Right ventricle myocardium superior (tissue), 1 donor: ENCODE results near the gene ZBTB2. TPM values are rescaled to one million over a fixed set of nuclear protein-coding genes. Genes with fewer than 3 reads are reported as not detected.
"Not testable (repeated sequence)": the region's sequence is repeated elsewhere in the genome, so short reads cannot be mapped to it uniquely, and the experiment has no call there.

Experiments used
- ATAC-seq: fragments of 200-7000 bp; cut with Tn5 transposase; one replicate; pipeline ENCODE4 v1.9.1; 2020; ENCODE audit warnings: mild to moderate bottlenecking; ENCODE audit not compliant: poor library complexity
- DNase-seq: peaks from one replicate; pipeline ENCODE4 v3.0.0-alpha.2; 2020
- intact Hi-C: fragments of 100-400 bp; cut with DNase I; formaldehyde crosslinking; loops from one replicate; pipeline ENCODE4 v1.11.2; 2022
- total RNA-seq: library from RNA; stranded (reverse); fragmentation: NEBNext Ultra II Directional; extraction: Animal tissue kit (Norgen Biotek cat#: 25700); gene quantifications from one replicate; pipeline ENCODE4 v1.2.1, GENCODE V29; 2021
- donor health status: DM: no; HTN: yes; CAD: no; lungs with severe emphysema.

The ZBTB2 gene
- total RNA-seq, 1 donor from 2014 or later: 4.1 TPM

DNA sequence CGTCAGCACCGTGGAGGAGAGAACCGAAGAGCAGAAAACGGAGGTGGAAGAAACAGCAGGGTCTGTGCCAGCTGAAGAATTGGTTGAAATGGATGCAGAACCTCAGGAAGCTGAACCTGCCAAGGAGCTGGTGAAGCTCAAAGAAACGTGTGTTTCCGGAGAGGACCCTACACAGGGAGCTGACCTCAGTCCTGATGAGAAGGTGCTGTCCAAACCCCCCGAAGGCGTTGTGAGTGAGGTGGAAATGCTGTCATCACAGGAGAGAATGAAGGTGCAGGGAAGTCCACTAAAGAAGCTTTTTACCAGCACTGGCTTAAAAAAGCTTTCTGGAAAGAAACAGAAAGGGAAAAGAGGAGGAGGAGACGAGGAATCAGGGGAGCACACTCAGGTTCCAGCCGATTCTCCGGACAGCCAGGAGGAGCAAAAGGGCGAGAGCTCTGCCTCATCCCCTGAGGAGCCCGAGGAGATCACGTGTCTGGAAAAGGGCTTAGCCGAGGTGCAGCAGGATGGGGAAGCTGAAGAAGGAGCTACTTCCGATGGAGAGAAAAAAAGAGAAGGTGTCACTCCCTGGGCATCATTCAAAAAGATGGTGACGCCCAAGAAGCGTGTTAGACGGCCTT is 41.6 kb downstream of the ZBTB2 start:
- no peak for ATAC-seq
- intact Hi-C loops: no loop called here
- DNase-seq: no peak

DNA sequence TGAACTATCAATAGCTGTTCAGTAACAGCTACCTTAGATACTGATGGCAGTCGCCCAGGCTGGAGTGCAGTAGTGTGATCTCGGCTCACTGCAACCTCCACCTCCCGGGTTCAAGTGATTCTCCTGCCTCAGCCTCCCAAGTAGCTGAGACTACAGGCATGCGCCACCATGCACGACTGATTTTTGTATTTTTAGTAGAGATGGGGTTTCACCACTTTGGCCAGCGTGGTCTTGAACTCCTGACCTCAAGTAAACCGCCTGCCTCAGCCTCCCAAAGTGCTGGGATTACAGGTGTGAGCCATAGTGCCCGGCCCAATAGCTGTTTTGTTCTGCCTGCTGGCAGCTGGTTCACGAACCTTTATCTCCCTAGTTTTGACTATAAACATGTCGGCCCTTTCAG is 48.6 kb downstream of the ZBTB2 start:
- DNase-seq, ATAC-seq, intact Hi-C loops: not testable (repeated sequence)

DNA sequence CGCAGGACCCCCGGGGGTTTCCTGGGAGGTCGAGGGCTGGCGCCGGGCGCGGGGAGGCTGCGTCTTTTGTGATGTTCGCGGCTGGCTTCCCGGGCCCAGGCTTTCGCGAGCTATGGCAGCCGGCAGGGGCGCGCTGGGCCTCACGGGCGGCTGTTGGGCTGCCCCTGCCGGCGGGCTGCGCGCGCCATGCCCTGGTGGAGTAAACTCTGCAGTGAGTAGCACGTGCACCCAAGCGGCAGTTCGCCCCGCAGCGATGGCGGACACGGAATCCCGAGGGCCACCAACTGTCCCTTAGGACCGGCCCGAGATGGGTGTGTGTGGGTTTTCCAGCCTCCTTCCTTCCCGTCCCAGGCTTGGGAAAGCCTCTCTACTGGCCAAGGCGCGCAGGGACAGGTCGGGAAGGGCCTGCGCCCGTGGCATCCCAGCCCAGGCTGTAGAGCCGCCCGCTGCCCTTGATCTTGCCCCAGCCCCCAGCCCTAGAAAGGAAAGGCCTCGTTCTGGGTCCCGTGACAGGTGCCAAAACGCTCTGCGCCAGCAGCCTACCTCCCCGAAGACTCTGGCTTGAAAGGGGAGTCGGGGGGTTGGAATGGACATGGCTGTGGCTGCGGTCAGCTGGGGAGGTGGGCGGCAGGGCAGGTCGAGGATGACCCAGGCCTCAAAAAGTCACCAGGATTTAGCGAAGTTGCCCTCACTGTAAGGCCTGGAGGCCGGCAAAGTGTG is 49.7 kb downstream of the ZBTB2 start:
- intact Hi-C loops: no loop called here
- ATAC-seq (no peak), DNase-seq (no peak)

DNA sequence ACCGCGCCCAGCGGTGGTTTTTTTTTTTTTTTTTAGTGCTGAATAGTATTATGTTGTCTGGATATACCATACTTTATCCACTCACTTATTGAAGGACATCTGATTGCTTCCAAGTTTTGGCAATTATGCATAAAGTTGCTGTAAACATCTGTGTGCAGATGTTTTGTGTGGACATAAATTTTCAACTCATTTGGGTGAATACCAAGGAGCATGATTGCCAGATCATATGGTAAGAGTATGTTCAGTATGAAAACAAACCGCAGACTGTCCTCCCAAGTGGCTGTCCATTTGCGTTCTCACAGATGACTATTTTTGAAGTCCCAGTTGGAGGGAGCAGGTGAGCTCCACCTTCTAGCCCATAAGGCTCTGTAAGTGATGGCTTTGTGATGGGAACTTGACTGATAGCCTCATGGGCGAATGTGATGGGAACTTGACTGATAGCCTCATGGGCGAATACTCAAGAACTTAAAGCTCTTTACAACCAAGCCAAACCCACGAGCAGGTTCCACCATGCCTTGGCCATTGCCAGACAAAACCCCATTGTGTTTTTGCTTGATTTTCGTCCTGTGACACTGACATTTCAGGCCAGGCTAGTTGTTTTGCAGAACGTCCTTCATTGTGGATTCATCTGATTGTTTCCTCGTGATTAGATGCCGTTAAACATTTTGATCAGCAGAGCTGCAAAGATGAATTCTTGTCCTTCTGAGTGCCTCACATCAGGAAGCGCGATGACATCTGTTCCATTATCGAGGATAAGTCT is 51.0 kb downstream of the ZBTB2 start:
- no peak for ATAC-seq
- DNase-seq: no peak
- intact Hi-C loops: no loop called here

DNA sequence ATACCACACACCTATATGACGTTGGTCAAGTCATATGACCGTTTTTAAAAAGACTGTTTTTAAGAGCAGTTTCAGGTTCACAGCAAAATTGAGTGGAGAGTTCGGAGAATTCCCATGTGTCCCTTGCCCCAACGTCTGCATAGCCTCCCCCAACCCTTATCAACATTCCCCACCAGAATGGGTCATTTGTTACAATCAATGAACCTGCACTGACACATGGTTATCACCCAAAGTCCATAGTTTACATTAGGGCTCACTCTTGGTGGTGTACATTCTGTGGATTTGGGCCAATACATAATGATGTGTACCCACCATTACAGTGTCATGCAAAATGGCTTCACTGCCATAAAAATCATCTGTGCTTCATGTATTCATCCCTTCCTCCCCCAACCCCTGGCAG is 52.0 kb downstream of the ZBTB2 start:
- intact Hi-C loops: loop anchor here (10.0 kb wide), 1 partner anchor 925 kb away; no protein-coding TSS in a partner anchor
- DNase-seq: no peak
- ATAC-seq: no peak

DNA sequence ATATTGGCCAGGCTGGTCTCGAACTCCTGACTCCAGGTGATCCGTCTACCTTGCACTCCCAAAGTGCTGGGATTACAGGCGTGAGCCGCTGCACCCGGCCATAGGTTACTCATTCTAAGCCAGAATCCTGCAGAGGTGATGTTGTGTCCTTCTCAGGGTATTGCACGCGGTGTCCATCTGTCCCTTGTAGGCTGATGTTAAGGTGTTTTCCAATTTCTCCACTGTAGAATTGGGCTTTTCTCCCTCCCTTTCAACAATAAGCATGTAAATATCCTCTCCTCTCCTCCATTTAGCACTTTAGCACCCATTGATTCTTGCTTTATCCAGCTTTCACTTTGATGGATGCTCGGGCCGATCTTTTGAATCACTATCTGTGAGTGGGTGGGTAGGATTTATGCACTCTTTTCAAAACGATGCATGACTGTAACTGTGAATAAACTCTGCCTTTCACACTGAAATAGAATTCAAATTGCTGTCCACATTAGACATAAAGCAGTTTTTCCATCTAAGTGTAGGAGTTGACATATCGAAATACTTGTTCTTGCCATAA is 52.6 kb downstream of the ZBTB2 start:
- DNase-seq (no peak), ATAC-seq (no peak)
- intact Hi-C loops: loop anchor here (10.0 kb wide), 1 partner anchor 924 kb away; no protein-coding TSS in a partner anchor

DNA sequence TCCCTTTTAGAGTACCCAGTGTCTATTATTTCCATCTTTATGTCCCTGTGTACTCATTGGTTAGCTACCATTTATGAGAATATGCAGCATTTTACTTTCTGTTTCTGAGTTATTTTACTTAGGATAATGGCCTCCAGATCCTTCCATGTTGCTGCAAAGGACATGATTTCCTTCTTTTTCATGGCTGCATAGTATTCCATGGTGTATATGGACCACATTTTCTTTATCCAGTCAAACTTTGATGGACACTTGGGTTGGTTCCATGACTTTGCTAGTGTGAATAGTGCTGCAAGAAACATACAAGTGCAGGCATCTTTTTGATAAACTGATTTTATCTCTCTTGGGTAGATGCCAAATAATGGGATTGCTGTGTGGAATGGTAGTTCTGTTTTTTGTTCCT is 55.4 kb downstream of the ZBTB2 start:
- ATAC-seq: no peak
- intact Hi-C loops: loop anchor here (10.0 kb wide), 1 partner anchor 921 kb away; no protein-coding TSS in a partner anchor
- no peak for DNase-seq

DNA sequence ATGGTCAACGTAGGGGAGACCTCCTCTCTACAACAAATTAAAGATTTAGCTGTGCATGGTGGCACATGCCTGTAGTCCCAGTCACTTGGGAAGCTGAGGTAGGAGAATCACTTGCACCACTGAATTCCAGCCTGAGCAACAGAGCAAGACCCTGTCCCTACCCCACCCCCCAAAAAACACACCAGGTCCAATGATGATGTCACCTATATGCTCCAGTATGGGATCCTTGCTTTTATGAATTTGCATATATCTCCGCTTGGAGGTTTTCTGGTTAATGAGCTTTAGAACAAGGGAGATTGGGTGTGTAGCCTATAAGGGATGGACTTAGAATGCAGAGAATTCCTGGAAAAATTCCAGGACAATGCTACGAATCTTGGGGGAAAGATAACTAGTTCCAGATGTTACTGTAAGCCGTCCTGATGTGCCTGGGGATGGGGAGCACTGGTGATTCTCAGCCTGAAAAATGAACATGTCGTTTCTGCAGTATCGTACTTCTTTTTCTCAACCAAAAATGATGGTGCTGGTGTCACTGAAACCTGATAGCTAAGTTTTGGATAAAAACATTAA is 61.1 kb downstream of the ZBTB2 start:
- intact Hi-C loops: loop anchor here (10.0 kb wide), 1 partner anchor 915 kb away; no protein-coding TSS in a partner anchor

DNA sequence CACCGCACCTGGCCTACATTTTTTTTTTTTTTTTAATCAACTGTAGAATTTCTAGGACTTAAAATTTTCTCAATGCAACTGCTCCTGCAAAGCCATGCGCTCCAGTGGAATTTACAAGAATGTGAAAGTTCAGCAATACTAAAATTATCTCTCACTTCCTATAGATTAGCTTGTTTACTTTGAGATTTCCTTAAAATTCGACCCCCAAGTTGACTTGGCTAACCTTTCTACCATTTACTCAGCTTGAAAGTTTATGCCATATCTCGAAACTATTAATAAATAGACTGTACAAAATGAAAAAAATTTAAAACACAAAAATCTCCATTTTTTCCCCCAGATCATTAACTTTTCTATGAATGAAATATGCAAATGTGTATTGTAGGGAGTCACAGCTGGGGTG is 64.3 kb downstream of the ZBTB2 start:
- intact Hi-C loops: loop anchor here (5.0 kb wide), 1 partner anchor 435 kb away; no protein-coding TSS in a partner anchor
- ATAC-seq (no peak), DNase-seq (no peak)

More for the DNA sequence above, 61.1 kb downstream of the ZBTB2 start:
- DNase-seq: no peak
- no peak for ATAC-seq

DNA sequence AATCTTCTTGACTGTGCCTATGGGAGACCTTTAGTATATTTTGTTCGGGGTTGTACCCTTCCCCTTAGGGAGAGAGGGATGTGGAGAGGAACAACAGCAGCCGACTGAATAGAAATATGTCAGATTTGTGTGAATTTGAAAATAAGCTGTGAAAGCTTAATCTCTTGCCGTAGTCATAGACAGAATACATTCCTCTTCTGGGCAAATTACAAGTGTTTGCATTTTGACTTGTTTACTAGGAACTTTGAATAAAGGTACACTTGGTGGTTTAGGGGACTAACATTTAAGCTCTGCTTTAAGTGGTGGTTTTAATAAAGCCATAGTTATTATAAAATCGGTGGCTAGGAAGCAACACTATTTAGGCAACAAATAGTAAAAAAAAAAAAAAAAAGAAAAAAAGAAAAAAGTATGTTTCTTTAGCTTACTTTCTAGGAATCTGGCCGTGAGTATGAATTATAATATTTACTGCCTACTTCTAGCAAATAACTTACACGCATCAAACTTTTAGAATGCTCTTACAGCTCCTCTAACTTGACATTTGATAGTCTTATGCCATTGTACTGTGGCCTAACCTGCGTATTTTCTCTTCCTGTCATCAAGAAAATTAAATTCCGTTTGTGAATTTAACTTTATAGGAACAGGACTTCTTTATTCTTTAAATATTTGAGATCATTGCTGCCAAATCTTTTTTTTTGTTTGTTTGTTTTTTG is 65.1 kb downstream of the ZBTB2 start:
- DNase-seq (no peak), ATAC-seq (no peak)
- intact Hi-C loops: loop anchor here (5.0 kb wide), 1 partner anchor 434 kb away; no protein-coding TSS in a partner anchor

DNA sequence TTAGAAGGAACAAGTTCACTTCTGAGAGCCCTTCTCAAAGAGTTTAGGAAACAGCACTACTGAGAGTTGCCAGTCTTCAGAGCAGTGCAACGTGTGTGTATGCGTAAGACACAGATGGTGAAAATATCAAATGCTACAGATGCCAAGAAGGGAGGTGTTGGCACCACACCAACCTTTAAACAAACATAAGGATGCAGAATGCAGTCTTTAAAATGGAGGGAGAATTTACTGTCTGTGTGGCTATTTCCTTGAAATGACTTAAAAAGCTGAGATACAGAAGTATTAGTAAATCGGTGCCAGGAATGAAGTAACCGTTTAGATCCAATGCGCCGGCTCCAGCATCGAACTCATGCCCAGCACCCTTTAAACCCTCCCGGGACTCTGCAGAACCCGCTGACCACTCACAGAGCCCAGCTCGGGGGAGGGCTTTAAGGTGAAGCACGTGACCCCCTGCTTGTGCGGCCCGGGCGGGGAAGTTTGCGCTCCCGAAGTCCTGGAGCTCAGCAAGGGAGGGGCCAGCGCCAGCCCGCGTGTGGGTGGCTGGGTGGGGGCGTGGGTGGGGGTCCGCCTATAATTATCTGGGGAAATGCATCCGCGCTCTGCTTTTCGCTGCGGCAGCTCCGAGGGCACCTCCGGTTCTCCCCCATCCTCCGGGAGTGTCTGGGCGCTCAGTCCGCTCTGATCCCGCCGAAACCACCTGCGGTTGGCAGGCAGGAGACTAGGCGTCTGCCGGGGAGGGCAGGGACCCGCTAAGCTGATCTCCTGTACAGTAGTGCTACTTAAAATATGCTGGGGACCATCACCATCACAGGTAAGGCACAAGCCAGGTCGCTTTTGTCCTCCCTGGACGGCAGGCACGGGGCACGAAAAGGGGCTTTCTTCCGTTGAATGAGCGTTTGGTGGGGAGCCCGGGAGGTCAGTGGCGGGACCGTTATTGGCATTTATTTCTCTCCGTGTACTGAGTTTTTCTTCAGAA is 66.0 kb downstream of the ZBTB2 start:
- peak; percentile 74 for DNase-seq
- intact Hi-C loops: loop anchor here (2.0 to 5.0 kb wide), 2 partner anchors 313 to 433 kb away; no protein-coding TSS in a partner anchor
- ATAC-seq: peak; percentile 76

DNA sequence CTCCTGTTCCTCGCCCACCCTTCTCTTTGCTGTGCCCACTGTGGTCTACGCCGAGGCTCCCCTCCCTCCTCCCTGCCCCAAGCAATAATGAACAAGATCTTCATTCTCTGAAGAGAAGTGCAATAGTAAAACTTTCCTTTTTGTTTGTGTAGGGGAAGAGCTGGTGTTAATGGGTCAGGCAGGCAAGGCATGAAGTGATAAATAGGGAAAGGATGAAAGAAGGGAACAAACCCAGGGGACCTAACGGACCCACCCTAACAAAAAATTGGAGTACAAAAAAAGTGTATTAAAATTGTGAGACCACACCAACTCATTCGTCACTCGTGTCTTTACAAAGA is 66.9 kb downstream of the ZBTB2 start:
- ATAC-seq: no peak

DNA sequence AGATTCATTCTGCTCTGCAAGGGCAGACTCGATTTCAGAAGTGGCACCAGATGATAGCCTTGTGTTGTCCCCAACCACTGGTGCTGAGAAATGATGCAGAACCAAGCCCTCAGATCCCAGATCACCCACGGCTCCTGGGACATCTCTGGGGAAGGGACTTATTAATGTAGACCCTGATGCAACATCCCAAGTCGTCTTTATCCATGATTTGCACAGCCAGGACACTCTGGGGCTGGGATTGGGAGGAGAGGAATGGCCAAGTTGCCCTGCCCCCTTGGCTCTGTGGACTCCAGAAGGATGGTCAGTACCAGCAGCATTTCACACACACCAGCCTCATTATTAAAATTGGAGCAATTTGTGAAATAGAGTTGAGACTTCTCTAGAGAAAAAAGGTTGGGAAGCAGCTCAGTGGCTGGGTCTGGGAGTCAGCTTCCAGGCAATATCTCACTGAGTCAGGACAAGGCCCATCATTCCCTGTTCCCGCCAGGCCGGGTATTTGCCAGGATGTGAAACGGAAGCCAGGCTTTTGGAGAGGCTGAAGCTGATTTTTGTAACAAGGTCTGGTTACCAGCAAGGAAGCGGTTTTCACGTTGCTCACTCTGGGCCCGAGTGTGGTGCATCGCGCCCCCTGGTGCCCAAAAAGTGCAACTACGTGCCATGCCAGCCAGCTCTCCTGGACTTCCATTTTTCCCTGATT is 67.4 kb downstream of the ZBTB2 start:
- intact Hi-C loops: loop anchor here (2.0 to 5.0 kb wide), 2 partner anchors 82 to 311 kb away; no protein-coding TSS in a partner anchor
- ATAC-seq (peak; percentile 93), DNase-seq (peak; percentile 90)

More for the DNA sequence above, 66.9 kb downstream of the ZBTB2 start:
- no peak for DNase-seq
- intact Hi-C loops: loop anchor here (2.0 to 5.0 kb wide), 2 partner anchors 82 to 312 kb away; no protein-coding TSS in a partner anchor

DNA sequence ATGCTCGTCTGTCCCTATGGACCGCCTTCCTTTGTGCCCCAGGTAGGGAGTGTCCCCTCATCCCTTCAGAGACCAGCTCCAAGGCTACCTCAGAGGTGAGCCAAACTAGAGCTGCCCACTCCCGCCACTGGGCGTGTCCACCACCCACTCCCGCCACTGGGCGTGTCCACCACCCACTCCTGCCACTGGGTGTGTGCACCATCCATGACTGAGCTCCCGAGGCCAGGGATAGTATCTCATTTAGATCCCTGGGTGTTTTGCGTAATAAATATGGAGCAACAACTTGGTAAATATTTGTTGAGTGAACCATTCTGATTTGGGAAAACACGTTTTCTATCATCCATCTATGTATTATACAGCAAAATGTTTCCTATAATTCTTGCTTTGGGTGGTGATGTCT is 68.8 kb downstream of the ZBTB2 start:
- DNase-seq (no peak), ATAC-seq (no peak)
- intact Hi-C loops: loop anchor here (5.0 kb wide), 1 partner anchor 80 kb away; no protein-coding TSS in a partner anchor

DNA sequence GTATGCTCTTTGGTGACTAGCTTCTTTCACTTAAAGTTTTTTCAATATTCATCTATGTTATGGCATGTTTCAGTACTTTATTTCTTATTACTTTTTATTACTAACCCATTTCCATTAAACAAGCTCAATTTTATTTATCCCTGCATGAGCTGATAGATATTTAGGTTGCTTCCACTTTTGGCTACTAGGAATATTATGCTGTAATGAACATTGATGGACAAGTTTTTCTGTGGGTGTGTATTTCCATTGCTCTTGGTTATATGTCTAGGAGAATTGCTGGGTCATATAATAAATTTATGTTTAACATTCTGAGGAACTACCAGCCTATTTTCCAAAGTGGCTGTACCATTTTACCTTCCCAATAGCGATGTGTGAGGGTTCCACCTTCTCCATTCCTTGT is 69.9 kb downstream of the ZBTB2 start:
- DNase-seq (no peak), ATAC-seq (no peak)
- intact Hi-C loops: loop anchor here (5.0 kb wide), 1 partner anchor 79 kb away; no protein-coding TSS in a partner anchor

DNA sequence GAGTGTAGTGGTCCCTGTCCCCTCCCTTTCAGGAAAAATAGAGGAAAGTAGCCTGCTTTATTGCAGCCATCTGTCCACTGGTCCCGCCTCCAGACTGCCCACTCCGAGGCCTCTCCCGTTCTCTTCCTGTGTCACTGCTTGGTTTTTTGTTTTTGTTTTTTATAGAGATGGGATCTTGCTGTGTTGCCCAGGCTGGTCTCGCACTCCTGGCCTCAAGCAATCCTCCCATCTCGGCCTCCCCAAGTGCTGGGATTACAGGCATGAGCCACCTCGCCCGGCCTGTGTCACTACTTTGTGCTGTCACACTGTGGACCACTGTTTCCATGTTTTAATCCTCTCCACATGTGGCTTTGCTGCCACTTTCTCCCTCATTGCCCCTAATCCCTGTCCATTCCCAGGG is 71.2 kb downstream of the ZBTB2 start:
- no peak for ATAC-seq
- intact Hi-C loops: loop anchor here (5.0 kb wide), 1 partner anchor 78 kb away; no protein-coding TSS in a partner anchor
- DNase-seq: no peak
